Naive B cell (primary cell): Measurements from ENCODE around the gene ZNF615. TPM values are rescaled to one million over a fixed set of nuclear protein-coding genes. Genes with fewer than 3 reads are reported as not detected.
"Not testable (repeated sequence)": the region's sequence is repeated elsewhere in the genome, so short reads cannot be mapped to it uniquely, and the experiment has no call there.

ENCODE experiments used
- ATAC-seq, 2 donors: fragments of 150-1000 bp; cut with Tn5 transposase; 2 replicates each; pipeline ENCODE4 v1.10.0; 2021; ENCODE audit warnings: low read depth in 2 of 2, mild to moderate bottlenecking in 2 of 2, moderate library complexity in 2 of 2
- DNase-seq: peaks from one replicate; pipeline ENCODE4 v3.0.0; 2022
- H3K27ac Mint-ChIP-seq, 6 donors: one replicate each; pipeline ENCODE4 v1.8.0; 2020 to 2022; ENCODE audit warnings: mild to moderate bottlenecking in 6 of 6, mixed read lengths in 6 of 6, moderate library complexity in 5 of 6, inconsistent platforms in 2 of 6
- H3K27me3 Mint-ChIP-seq, 3 donors: one replicate each; pipeline ENCODE4 v1.8.0; 2021 to 2022; ENCODE audit warnings: mixed read lengths in 3 of 3, mild to moderate bottlenecking in 1 of 3
- H3K36me3 Mint-ChIP-seq, 2 donors: one replicate each; pipeline ENCODE4 v1.8.0; 2020 to 2022; ENCODE audit warnings: mixed read lengths in 2 of 2, inconsistent platforms in 1 of 2, mild to moderate bottlenecking in 1 of 2
- H3K4me1 Mint-ChIP-seq, 3 donors: one replicate each; pipeline ENCODE4 v1.8.0; 2020 to 2022; ENCODE audit warnings: mixed read lengths in 3 of 3, inconsistent platforms in 1 of 3, mild to moderate bottlenecking in 1 of 3, moderate library complexity in 1 of 3
- H3K4me3 Mint-ChIP-seq, 8 donors: one replicate each; pipeline ENCODE4 v1.8.0; 2020 to 2022; ENCODE audit warnings: mild to moderate bottlenecking in 8 of 8, mixed read lengths in 8 of 8, moderate library complexity in 8 of 8, inconsistent platforms in 2 of 8
- H3K9me3 Mint-ChIP-seq, 7 donors: one replicate each; pipeline ENCODE4 v1.8.0; 2020 to 2022; ENCODE audit warnings: mixed read lengths in 7 of 7, mild to moderate bottlenecking in 5 of 7, inconsistent platforms in 2 of 7, moderate library complexity in 1 of 7
- polyA plus RNA-seq, 6 donors: library from polyadenylated mRNA; unstranded; fragments of 300-500 nt; fragmentation: Illumina TruSeq; gene quantifications; one replicate each; pipeline ENCODE4 v1.2.3, GENCODE V29; 2021; ENCODE audit warnings: low read depth in 6 of 6

ZNF615 gene
- polyA plus RNA-seq, 6 donors from 2014 or later = 6.9 to 14.9 (median 8.4) TPM

GRCh38 chr19:52020506-52020905 lies 12.5 kb upstream of the ZNF615 start:
- Mint-ChIP-seq H3K4me3 (no peak overlapping the region), H3K27ac (no peak overlapping the region), H3K36me3 (peaks cover 83 to 96% of the 10 kb centered on the region in 2 donors), H3K27me3 (no peaks in the 10 kb centered on the region), H3K9me3 (peaks cover 6 to 88% (median 79%) of the 10 kb centered on the region in 7 donors), H3K4me1 (no peaks in the 10 kb centered on the region)
- DNase-seq = no peak
- no peak for ATAC-seq

- no peak overlapping the region for H3K27ac Mint-ChIP-seq
- ATAC-seq = no peak
- peak overlapping the region in 2 of 8 donors; percentile 12 to 26 for H3K4me3 Mint-ChIP-seq
- no peak for DNase-seq
- H3K36me3 Mint-ChIP-seq = peaks cover 20 to 26% of the 10 kb centered on the region in 2 donors
- peaks cover 14 to 23% (median 17%) of the 10 kb centered on the region in 3 donors for H3K4me1 Mint-ChIP-seq
- H3K27me3 Mint-ChIP-seq = no peaks in the 10 kb centered on the region
- H3K9me3 Mint-ChIP-seq = peaks cover 4 to 46% (median 26%) of the 10 kb centered on the region in 7 donors
These were observed 2.7 kb upstream of the ZNF615 start for GRCh38 chr19:52010674-52011073.

- no peaks in the 10 kb centered on the region for H3K27me3 Mint-ChIP-seq
These were observed 583 bp downstream of the ZNF615 start for GRCh38 chr19:52007451-52007805.

GRCh38 chr19:51994048-51994644 lies 13.9 kb downstream of the ZNF615 start:
- H3K27me3 Mint-ChIP-seq = no peaks in the 10 kb centered on the region
- no peaks in the 10 kb centered on the region for H3K4me1 Mint-ChIP-seq
- no peak for ATAC-seq
- H3K36me3 Mint-ChIP-seq = peaks cover 56 to 70% of the 10 kb centered on the region in 2 donors
- H3K4me3 Mint-ChIP-seq = no peak overlapping the region
- DNase-seq = no peak
- H3K27ac Mint-ChIP-seq = no peak overlapping the region
- H3K9me3 Mint-ChIP-seq = peaks cover 14 to 94% (median 89%) of the 10 kb centered on the region in 7 donors

More at GRCh38 chr19:52007451-52007805, 583 bp downstream of the ZNF615 start:
- Mint-ChIP-seq H3K4me3 (peak overlapping the region; percentile 93 to 99 (median 98)), H3K36me3 (peaks cover 23 to 30% of the 10 kb centered on the region in 2 donors), H3K9me3 (peaks cover 4 to 50% (median 24%) of the 10 kb centered on the region in 7 donors), H3K27ac (peak overlapping the region; percentile 95 to 98 (median 97)), H3K4me1 (peaks cover 14 to 23% (median 17%) of the 10 kb centered on the region in 3 donors)
- DNase-seq = no peak
- no peak for ATAC-seq

DNA sequence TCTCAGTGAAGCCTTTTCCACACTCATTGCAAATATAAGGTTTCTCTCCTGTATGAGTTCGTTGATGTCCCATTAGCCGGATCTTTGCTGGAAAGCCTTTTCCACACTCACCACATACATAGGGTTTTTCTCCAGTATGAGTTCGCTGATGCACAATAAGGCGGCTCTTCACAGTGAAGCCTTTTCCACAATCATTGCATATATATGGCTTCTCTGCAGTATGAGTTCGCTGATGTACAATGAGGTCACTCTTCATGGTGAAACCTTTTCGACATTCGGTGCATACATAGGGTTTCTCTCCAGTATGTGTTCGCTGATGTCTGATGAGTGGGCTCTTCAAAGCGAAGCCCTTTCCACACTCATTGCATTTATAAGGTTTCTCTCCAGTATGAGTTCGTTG lies 14.6 kb downstream of the ZNF615 start:
- ATAC-seq (no peak), DNase-seq (no peak)
- H3K27ac Mint-ChIP-seq = no peak overlapping the region
- H3K36me3 Mint-ChIP-seq = peaks cover 51 to 70% of the 10 kb centered on the region in 2 donors
- no peaks in the 10 kb centered on the region for H3K4me1 Mint-ChIP-seq
- H3K27me3 Mint-ChIP-seq = no peaks in the 10 kb centered on the region
- H3K4me3 Mint-ChIP-seq = no peak overlapping the region
- H3K9me3 Mint-ChIP-seq = peaks cover 20 to 94% (median 88%) of the 10 kb centered on the region in 7 donors

- Mint-ChIP-seq H3K36me3 (peaks cover 37 to 61% of the 10 kb centered on the region in 2 donors), H3K4me3 (peak within 1 kb of the TSS; percentile 92 to 99 (median 96)), H3K4me1 (peaks cover 12 to 20% (median 14%) of the 10 kb centered on the region in 3 donors), H3K9me3 (peaks cover 18 to 82% (median 61%) of the 10 kb centered on the region in 7 donors), H3K27ac (peak within 1 kb of the TSS; percentile 92 to 99 (median 94)), H3K27me3 (no peaks in the 10 kb centered on the region)
- ATAC-seq = peak; percentile 97 to 98
- DNase-seq = peak; percentile 91
These were observed 21.4 kb downstream of the ZNF615 start, which contains the start of gene ZNF350 for GRCh38 chr19:51986309-51987291. Gene ZNF350, minus strand, starts transcription at chr19:51986840. Its CDS starts 12,480 bp downstream, at chr19:51974360.

GRCh38 chr19:51983361-51983760 lies 24.6 kb downstream of the ZNF615 start:
- H3K4me3 Mint-ChIP-seq = peak overlapping the region in 1 of 8 donors; percentile 56
- H3K4me1 Mint-ChIP-seq = peaks cover 16 to 23% (median 19%) of the 10 kb centered on the region in 3 donors
- no peak for DNase-seq
- peaks cover 61 to 72% of the 10 kb centered on the region in 2 donors for H3K36me3 Mint-ChIP-seq
- peak overlapping the region in 3 of 6 donors; percentile 3 to 88 (median 59) for H3K27ac Mint-ChIP-seq
- no peaks in the 10 kb centered on the region for H3K27me3 Mint-ChIP-seq
- ATAC-seq = no peak
- peaks cover 10 to 85% (median 62%) of the 10 kb centered on the region in 7 donors for H3K9me3 Mint-ChIP-seq

DNA sequence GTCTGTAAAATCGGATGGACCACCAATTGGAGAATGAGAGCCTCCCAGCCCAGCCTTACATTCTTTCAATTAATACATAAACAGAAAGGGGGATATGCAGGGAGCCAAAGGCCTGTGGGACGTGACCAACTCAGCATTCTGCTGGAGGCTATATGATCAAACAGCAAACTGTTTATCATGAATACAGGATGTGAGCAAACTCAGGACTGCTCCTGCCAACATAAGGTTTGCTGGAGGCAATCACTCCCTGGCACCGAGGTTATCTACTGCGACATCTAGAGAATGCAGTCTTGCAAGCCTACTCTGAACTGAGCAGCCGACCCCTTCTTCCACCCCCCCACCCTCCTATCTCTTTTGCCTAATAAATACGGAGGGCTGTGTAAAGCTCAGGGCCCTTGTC lies 27.1 kb downstream of the ZNF615 start:
- H3K27me3 Mint-ChIP-seq, H3K4me3 Mint-ChIP-seq, ATAC-seq, DNase-seq: not testable (repeated sequence)
- Mint-ChIP-seq H3K4me1 (peaks cover 7 to 14% (median 10%) of the 10 kb centered on the region in 3 donors), H3K9me3 (peaks cover 9 to 90% (median 69%) of the 10 kb centered on the region in 7 donors), H3K27ac (peak overlapping the region in 1 of 6 donors; percentile 28), H3K36me3 (peaks cover 74 to 75% of the 10 kb centered on the region in 2 donors)

- no peak for DNase-seq
- Mint-ChIP-seq H3K4me3 (no peak overlapping the region), H3K9me3 (peaks cover 10 to 88% (median 73%) of the 10 kb centered on the region in 7 donors), H3K27me3 (no peaks in the 10 kb centered on the region), H3K36me3 (peaks cover 75% of the 10 kb centered on the region in 2 donors), H3K4me1 (peaks cover 4 to 10% (median 9%) of the 10 kb centered on the region in 3 donors), H3K27ac (no peak overlapping the region)
- ATAC-seq = no peak
These were observed 27.8 kb downstream of the ZNF615 start for GRCh38 chr19:51980116-51980736.

DNA sequence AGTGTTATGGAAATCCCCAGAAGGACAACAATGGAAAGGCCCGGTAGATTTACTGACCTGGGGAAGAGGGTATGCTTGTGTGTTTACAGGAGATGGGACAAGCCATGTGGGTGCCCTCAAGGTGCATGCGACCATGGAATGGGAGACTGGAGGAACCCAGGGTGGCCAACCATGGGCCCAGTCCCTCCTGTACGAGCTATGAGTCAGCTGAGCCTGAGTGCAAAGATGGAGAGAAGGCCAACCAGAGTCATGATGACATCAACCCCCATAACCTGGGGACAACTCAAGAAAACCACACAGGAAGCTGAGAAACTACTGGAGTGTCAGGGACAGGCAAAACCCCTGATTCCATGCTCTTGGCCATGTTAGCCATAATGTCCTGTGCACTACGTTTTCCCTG lies 29.1 kb downstream of the ZNF615 start:
- no peak for DNase-seq
- Mint-ChIP-seq H3K9me3 (peaks cover 10 to 91% (median 83%) of the 10 kb centered on the region in 7 donors), H3K36me3 (peaks cover 78 to 83% of the 10 kb centered on the region in 2 donors), H3K27ac (no peak overlapping the region), H3K4me1 (peaks cover 4 to 10% (median 9%) of the 10 kb centered on the region in 3 donors), H3K27me3 (no peaks in the 10 kb centered on the region), H3K4me3 (peak overlapping the region in 2 of 8 donors; percentile 4 to 43)
- ATAC-seq = no peak

GRCh38 chr19:51977346-51977745 lies 30.7 kb downstream of the ZNF615 start:
- ATAC-seq (no peak), DNase-seq (no peak)
- H3K36me3 Mint-ChIP-seq = peaks cover 78 to 79% of the 10 kb centered on the region in 2 donors
- H3K4me1 Mint-ChIP-seq = peaks cover 2 to 5% (median 4%) of the 10 kb centered on the region in 3 donors
- peak overlapping the region in 1 of 6 donors; percentile 9 for H3K27ac Mint-ChIP-seq
- no peaks in the 10 kb centered on the region for H3K27me3 Mint-ChIP-seq
- no peak overlapping the region for H3K4me3 Mint-ChIP-seq
- peaks cover 5 to 91% (median 85%) of the 10 kb centered on the region in 7 donors for H3K9me3 Mint-ChIP-seq

GRCh38 chr19:51976852-51977251 lies 31.2 kb downstream of the ZNF615 start:
- Mint-ChIP-seq H3K4me3 (no peak overlapping the region), H3K36me3 (peaks cover 79% of the 10 kb centered on the region in 2 donors), H3K9me3 (peaks cover 6 to 91% (median 85%) of the 10 kb centered on the region in 7 donors), H3K27me3 (no peaks in the 10 kb centered on the region), H3K4me1 (peaks cover 2 to 5% (median 4%) of the 10 kb centered on the region in 3 donors), H3K27ac (no peak overlapping the region)
- no peak for DNase-seq
- ATAC-seq = no peak

GRCh38 chr19:51975787-51976186 lies 32.2 kb downstream of the ZNF615 start:
- DNase-seq, H3K27me3 Mint-ChIP-seq, ATAC-seq, H3K4me1 Mint-ChIP-seq, H3K4me3 Mint-ChIP-seq: not testable (repeated sequence)
- Mint-ChIP-seq H3K9me3 (peaks cover 10 to 93% (median 86%) of the 10 kb centered on the region in 7 donors), H3K36me3 (peaks cover 80% of the 10 kb centered on the region in 2 donors), H3K27ac (peak overlapping the region in 1 of 6 donors; percentile 7)
